ENCODE data around the gene NAP1L5.

NAP1L5 gene

DNA sequence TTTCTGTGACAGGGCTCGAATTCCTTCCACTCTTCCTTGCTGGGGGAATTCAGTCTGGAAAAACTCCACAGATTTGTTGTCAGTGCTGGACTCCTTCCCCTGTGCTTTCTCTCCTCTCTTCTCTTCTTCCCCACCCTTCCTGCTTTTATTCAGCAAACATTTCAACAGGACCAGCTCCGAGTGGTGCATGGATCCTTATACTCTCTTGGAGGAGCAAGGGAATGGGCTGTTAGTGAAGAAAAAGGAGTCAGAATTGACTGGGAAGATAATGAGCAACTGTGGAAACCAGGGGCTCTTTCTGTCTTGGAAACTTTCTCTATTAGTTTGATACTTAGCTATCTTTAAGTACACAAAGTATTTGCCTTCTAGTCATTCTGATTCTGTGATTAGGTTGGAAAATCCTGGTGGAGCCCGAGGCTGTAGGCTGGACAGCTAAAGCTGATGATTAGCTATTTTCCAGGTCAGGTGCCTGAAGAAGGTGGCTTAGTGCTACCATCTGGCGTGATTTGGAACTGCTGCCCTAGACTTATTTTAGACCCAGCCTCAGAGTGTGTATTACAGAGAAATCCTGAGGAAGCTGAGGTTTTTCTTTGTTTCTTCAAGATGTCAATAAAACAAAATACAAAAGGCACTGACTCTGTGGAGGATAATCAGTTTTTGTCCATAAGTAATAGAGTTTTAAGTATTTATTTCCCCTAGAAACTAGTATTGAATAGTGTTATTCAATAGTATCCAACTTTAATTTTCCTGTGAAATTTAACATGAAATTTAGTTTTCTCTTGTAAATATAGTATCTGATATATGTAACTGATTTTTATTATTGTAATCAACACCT, 38.4 kb downstream of the NAP1L5 start:
- DNase-seq: peak; percentile 9

DNA sequence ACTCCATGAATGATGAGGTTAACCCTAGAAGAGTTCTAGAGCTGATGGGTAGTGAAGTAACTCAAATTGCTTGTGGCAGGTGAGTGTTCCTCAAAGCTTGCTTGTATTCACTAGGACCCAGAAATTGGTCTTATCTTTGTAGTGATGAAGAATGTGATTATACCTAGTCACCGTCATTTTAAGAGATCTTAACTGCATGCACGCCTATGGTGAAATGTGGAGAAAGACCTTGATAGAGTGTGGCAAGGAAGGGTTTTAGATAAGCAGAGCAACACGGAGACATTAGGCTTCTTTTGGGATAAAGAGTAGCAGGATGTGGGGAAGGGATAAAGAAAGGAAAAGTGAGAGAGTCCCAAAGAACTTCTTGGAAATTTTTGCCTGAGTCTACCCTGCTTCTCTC, 42.4 kb downstream of the NAP1L5 start:
- DNase-seq: no peak

DNA sequence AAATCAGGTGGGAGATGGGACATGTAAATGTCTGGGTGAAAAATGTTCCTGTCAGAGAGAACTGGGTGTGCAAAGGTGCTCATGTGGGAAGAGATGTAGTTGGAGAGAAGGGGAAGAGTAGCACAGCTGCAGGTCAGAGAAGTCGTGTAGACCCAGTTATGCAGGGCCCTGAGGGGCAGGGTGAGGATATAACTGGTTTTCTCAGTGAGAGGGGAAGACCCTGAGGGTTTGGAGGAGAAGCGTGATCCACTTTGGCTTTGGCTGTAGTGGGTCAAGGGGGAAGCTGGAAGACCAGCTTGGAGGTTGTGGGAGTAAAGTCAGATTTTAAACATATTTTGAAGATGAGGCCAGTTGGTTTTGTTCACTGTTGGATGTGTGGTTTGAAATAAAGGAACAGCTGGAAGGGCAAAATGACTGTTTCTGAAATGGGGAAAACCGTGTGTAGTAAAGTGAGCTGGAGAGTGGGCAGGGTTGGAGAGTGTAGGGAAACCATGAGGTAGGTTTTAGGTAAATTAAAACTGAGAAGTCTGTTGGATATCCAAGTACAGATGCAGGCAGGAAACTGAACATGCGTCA, 44.2 kb downstream of the NAP1L5 start:
- DNase-seq: no peak

DNA sequence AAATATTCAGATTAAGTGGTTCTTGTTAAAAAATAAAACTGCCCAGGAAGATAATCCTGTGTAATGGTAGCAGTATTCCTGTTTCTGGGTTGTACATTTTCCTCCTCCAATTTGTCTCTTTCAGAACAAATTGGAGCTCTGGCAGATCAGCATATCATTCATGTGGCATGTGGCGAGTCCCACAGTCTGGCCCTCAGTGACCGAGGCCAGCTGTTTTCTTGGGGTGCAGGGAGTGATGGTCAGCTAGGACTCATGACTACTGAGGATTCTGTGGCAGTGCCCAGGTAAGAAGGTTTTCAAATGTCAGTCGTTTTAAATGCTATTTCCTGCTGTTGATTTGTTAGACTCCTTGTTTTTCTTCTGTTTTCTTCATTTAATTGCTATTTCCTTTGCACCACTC, 47.9 kb downstream of the NAP1L5 start:
- DNase-seq: no peak

DNA sequence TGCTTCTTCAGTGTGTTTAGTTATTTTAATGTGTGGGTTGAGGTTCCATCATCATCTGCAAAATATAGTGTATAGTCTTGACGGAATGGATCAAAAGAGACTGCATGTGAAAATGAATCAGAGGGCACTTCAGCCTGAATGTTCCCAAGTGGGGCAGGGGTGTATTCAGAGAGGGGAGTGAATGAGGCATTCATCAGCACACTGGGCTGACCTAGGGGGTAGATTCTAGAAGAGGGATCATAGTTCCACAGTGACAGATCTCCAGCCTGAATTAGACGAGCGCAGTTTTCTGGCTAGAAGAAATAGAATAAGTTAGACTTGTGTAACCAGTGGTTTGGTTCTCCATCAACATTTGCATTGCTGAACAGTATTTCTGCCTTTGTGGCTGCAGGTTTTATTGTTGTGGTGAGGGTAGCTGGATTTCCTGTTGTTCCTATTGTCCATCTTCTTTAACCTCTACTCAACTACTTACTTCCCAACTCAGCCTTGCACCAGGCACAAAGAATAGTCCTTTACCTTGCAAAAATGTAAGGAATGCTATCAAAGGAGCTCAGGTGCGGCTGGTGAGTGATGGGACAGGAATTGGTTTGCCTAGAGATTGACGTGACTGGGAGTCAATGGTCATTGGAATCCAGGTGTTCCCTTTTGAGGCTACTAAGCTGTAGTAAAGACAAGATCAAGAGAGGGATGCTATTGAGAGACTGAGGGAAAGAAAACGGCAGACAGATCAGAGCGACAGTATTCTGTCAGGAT, 50.9 kb downstream of the NAP1L5 start:
- DNase-seq: no peak

DNA sequence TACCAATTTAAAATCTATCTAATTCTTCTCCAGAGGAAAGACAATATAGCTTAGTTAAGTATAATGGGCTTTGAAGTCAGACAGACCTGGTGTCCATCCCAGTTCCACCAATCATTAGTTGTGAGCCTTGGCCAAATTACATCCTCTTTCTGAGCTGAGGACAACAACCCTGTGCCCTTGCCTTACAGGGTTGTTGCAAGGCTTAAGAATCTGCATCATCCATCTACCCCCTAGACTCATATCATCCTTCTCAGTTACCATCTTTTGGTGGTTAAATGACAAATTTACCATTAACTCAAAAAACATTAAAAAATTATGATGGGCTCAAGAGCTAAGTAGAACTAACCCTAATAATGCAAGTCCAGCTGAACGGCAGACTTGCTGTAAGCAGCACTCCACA, 51.6 kb downstream of the NAP1L5 start:
- no peak for DNase-seq

Measured in 8988T (cell line).